NCI-H2227 treated with DMSO at 0.1 percent for 48 hours (cell line): Measurements from ENCODE around the gene DNAJA2.

Experiments
- DNase-seq: peaks from one replicate; lab custom pipeline; 2025; lab: John Stamatoyannopoulos, UW

DNAJA2 gene

DNA sequence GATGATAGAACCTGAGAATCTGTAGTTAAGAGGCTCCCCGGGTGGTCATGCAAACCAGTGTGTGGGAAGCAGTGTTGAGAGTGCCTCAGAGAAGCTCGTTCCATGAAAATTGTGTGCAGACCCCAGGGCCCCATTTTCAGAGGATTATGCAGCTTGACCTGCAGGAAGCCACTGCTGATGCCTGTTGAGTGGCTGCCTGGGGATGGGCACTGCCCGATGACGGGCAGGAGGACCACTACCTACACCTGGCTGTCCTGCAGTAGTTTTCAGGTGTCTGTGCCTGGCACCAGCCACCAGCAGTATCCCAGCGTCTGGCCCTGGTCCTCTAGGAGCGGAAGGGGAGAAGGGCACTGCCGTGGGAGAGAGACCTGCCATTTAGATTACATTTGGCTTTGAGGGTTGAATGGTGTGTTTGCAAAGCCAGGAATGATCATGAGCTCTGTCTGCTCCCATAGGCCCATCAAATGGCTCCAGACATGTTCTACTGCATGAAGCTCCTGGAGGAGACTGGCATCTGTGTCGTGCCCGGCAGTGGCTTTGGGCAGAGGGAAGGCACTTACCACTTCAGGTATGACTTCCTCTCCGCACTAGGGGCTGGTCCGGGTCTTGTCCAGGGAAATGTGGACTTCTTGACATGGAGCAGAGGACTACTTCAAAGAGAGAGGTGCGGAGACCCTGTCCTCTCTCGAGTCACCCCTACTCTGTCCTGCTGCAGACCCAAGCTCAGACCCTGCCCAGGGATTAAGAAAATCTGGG lies 46.8 kb downstream of the DNAJA2 start:
- DNase-seq: no peak

DNA sequence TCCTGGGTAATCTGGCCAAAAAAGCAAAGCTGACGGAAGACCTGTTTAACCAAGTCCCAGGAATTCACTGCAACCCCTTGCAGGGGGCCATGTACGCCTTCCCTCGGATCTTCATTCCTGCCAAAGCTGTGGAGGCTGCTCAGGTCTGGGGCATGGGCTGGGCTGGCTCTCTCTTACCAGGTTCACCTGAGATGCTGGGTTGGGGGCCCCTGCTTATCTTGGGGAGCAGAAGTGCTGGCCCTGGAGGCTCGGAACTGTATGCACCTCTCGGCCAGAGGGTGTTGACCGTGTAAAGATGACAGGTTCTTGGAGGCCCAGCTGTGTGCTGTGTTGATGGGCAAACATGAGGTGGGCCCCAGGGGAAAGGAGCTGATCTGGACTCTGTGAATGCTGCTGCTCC lies 49.1 kb downstream of the DNAJA2 start:
- no peak for DNase-seq

DNA sequence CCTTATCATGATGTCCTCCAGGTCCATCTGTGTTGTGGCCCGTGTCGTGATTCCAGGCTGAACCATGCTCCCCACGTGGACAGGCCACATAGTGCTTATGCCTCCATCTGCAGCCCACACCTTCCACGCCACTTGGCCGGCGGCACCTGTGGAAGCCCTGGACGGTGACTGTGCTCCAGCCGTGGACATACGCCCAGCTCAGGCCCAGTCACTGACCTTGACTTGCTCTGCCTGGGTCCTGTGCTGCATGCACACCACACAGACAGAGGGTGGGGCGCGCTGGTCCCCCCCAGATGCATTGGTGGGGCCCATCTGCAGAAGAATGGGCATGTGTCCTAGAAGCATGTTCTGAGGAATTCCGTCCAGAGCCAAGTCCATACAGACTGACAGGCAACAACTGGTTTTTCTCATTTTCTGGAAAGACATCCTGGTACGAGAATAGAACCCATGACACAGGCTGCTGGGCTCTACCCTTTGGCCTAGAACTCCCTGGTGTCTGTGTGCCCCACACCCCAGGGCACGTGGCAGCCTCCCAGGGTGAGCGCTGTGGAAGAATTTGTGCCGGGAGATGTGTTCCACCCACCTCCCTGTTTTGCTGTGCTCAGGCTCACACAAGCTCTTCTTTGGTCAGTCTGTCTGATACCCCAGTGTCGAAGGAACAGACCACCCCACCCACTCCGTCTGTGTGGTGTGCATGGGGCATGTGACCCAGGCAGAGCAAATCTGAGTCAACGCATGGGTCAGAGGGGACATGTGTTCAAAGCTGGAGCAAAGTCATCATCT lies 49.8 kb downstream of the DNAJA2 start:
- no peak for DNase-seq

DNA sequence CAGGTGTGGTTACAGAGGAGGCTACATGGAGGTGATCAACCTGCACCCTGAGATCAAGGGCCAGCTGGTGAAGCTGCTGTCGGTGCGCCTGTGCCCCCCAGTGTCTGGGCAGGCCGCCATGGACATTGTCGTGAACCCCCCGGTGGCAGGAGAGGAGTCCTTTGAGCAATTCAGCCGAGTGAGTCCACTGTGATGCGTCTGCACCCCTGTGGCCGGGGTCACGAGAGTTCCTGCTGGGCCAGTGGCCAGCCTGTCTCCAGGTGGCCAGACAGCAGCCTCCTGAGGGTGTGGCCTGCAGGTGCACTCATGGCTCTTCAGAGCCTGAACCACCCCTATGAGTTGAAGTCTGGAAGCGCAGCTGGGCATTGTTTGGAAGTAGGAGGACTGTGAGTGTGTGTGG lies 51.2 kb downstream of the DNAJA2 start:
- no peak for DNase-seq

DNA sequence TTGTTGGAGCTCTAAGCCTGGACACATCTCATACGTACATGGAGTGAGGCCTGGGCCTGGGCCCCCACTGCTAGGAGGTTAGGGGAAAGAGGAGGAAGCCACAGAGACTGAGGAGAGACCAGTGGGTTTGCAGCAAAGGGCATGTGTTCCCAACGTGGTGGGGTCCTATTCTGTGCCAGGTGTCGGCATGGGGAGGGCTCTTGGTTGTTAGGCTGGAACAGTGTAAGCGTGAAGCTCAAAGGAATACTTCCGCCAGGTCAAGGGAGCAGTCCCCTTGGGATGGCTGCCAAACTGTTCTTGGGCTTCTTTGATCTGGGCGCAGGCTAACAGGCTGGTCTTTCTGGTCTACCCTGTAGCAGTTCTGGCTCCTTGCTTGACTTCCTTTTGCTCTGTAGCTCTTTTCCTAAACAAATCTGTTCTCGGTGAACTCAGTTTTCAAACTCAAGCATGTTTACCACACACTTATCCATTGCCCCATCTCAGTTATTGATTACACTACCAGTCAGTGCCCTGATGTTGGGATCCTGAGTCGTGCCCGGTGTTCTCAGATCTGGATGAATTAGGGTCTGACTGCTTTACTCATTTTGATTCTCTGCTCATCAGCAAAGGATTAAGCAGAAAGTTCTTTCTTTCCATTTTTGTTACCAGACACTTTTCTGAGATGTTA lies 52.9 kb downstream of the DNAJA2 start:
- no peak for DNase-seq

DNA sequence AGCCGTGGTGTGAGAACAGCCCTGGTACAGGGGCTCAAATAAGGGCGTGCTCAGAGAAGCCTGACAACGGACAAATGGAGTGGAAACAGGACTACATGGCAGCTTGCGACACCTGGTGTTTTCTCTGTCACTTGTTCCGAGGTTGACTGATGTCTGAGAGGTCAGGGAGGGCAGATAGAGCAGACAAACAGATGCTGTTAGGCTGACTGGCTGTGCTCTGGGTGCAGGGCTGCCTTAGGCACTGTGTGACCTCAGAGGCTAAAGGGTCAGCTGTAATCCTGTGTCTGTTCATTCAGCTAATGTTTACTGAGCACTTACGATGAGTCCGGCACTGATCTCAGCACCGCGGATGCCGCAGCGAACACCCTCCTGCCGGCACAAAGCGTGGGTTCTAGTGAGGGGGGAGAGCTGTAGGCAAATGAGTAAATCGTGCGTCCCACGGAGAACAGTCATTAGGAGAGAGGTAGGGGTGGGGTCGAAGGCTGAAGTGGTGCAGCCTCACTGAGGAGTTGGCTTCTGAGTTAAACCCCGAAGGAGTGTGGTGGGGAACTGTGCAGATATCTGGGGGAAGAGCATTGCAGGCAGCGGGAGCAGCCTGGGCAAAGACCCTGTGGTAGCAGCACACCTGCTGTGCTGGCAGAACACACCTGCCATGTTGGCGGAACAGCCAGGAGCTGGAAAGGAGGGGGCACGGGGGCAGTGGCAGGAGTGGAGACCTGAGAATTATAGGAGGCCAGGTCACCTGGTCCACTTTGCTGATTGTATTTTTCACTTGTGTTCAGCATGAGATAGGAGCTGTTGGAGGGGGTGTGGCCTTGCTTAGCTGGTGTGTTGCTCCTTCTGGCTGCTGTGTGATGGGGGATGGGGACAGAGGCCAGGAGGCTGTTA lies 54.3 kb downstream of the DNAJA2 start:
- DNase-seq: peak; percentile 6

DNA sequence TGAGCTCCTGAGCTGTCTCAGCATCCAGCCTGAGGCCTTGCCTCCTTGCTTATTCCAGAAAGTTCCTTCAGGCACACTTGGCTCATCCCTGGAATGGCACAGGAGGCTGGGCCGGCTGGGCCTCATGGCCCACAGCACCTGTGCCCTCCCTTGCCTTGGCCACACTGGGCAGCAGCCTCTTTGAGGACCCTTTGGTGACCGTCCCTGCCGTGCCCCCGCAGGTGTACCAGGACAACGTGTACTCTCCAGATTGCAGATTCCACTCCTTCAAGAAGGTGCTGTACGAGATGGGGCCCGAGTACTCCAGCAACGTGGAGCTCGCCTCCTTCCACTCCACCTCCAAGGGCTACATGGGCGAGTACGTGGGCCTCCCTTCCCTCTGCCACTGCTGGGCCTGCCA lies 55.1 kb downstream of the DNAJA2 start:
- no peak for DNase-seq

DNA sequence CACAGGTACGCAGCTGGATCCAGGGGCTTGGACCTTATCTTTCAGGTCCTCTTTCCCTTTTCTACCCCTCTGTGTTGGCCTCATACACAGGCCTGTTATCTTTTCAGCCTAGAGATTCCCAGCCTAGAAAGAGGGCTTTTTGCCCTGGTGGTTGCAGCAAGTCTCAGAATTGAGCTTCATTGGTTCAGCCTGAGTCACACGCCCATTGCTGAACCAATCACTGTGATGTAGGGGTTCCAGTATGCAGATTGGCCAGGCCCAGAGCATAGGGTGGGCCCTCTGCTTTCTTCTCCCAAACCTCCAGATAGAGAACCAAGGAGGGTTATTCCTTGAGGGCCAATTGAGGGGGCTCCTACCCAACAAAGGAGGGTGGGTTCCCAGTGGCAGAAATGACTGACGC lies 56.5 kb downstream of the DNAJA2 start:
- no peak for DNase-seq

DNA sequence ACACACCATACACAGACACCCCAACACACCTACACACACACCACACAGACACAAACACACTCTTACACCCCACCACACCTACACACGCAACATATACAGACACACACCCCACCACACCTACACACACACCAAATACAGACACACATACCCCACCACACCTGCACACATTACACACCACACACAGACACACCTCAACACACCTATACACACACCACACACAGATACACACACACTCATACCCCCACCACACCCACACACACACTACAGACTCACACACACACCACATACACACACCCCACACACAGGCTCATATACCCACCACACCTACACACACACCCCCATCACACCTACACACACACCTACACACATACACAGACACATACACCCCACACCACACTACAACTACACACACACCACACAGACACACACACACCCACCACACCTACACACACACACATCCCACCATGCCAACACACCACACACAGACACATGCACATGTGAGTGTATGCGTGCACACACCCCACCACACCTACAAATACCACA lies 57.9 kb downstream of the DNAJA2 start:
- no peak for DNase-seq

DNA sequence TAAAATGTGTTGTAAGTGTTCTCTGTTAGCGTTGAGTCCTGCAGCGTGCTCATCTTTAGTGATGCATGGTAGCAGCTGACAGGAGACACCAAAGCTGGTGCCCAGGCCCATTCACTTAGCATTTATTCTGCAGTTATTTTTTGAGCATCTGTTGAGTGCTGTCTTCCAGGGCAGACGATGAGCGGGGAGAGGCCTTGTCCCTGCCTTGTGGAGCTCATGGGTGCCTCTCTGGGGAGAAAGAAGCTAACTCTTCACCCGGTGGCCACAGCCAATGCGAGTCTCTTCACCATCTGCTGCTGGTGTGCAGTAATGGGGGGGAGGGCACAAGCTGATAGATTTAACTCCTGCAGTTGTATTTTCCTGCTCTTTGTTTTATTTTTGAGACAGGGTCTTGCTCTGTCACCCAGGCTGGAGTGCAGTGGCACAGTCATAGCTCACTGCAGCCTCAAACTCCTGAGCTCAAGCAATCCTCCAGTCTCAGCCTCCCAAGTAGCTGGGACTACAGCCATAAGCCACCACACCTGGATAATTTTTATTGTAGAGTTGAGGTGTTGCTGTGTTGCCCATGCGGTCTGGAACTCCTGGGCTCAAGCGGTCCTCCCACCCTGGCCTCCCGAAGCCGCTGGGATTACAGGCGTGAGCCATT lies 58.8 kb downstream of the DNAJA2 start:
- DNase-seq: no peak

DNA sequence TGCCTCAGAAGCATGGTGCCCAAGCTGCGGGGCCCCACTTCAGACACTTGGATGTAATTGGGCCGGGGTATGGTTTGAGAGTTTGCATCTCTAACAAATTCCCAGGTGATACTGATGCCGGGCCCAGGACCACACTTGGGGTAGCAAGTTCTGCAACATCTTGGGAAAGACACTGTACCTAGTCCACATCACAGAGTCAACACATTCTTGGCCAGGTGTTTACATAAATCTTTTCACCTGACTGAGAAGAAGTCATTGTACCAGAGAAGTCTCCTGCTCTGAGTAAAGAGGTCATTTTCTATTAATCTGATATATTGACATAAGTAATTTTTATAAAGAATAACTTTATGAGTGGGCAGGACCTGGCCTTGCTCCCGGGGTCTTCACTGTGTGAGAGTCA lies 61.8 kb downstream of the DNAJA2 start:
- DNase-seq: no peak

DNA sequence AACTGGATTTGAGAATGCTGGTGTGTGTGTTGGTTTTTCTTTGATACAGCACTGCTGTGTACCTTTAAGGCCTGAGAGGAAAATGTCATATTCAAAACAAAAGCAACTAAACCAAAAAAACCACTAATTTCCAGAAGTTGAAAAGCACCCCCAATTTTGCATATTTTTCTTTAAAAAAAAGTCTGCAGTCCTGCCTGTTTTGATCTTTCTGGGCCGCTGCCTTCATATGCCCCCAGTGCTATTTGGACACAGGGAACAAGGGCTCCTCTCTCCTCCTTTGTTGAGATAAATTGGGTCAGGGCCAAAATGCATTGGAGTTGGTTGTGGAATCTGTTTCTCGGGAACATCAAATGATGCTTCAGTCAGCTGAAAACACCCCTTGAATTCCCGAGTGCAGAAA lies 62.4 kb downstream of the DNAJA2 start:
- no peak for DNase-seq

DNA sequence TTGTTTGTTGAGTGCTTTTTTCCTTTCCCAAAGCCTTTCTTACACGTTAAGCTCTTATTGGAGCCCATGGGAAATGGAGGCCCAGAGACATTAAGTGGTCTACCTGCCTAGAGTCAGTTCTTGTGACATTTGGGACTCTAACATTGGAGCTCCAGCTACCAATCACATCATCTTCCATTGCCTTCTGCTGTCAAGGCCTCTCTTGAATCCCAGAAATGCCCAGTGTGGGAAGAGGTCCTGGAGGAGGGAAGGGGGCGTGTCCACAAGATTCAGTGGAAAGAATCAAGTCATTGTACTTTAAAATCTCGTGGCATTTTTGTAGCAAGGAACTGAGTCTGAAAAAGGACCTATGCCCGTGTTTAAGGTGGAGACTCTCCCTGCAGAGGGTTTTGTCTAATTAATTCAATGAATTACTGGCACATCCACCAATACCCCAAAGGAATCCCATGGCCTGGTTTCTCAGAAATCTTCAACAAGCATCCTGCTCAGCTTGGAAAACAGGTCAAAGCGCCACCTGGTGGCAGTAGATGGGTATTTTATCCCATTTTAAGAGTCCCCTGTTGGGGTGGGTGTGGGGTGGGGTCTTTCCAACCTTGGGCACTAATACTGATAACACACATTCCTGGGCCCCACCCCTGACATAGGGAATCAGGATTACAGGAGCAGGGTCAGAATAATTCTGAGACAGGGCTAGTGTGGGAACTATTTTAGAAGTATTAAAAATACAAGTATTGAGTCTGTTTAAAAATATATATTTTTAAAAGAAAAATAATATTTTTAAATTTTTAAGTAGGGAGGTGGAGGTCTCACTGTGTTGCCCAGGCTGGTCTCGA lies 64.7 kb downstream of the DNAJA2 start:
- DNase-seq: peak; percentile 40

DNA sequence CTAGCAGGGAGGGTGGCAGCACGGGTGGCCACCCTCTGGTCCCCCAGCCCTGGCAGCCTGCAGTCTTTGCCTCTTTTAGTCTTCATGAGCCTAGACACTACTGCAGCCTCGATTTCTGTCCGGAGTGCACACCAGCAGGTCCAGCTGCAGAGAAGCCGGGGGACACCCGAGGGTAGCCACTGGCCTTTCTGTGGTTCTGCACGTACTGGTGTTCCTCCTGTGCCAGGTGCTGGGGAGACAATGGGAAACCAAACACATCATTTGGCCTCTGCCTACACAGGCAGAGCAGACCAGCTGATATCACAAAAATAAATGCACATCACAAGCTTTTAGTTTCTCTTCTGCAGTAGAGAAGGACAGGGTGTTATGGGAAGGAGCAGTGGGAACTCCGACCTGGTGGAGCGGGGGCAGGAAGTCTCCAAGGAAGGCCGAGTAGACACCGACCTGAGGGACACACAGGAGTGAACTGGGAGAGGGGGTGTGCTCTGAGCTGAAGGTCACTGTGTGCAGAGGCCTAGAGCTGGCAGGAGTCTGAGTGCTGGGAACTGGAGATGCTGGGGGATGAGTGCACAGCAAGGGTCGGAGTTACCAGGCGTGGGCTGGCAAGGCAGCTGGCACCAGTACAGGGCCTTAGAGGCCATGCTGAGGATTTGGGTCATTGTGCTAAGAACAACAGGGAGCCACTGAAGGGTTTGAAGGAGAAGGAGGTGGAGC lies 66.3 kb downstream of the DNAJA2 start:
- DNase-seq: no peak

DNA sequence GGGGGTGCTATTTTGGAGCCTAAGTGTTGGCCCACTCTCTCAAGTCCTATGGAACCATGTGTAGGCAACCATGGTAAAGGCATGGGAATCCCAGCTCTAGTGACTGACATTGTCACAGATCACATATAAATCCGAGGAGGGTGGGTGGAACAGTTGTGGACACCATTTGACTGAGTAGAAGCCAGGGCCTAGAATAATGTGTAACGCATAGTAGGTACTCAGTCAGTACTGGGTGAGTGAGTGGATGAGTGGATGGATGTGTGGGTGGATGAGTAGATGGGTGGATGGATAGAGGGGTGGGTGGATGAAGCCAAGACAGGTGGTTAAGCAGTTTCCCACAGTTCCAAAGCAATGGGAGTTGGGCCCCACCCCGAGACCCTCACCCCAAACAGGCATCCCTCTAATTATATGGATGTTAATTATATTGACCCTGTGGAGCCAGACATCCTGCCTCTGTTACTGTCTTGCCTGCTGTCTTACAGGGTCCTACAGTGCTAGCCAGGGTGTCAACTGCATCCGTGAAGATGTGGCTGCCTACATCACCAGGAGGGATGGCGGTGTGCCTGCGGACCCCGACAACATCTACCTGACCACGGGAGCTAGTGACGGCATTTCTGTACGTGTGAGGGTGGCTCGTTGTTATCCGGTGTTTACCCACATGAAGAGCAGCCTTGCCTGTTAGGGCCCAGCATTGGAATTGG lies 67.0 kb downstream of the DNAJA2 start:
- no peak for DNase-seq
